GM18868 (cell line): ENCODE measurements around the gene FAM78A.

Experiments
- ATAC-seq: cut with Tn5 transposase; IDR thresholded peaks from one replicate; pipeline ENCODE4 v1.9.1; 2021; ENCODE audit warnings: mild to moderate bottlenecking, moderate library complexity; ENCODE audit not compliant: unreplicated experiment

FAM78A gene

DNA sequence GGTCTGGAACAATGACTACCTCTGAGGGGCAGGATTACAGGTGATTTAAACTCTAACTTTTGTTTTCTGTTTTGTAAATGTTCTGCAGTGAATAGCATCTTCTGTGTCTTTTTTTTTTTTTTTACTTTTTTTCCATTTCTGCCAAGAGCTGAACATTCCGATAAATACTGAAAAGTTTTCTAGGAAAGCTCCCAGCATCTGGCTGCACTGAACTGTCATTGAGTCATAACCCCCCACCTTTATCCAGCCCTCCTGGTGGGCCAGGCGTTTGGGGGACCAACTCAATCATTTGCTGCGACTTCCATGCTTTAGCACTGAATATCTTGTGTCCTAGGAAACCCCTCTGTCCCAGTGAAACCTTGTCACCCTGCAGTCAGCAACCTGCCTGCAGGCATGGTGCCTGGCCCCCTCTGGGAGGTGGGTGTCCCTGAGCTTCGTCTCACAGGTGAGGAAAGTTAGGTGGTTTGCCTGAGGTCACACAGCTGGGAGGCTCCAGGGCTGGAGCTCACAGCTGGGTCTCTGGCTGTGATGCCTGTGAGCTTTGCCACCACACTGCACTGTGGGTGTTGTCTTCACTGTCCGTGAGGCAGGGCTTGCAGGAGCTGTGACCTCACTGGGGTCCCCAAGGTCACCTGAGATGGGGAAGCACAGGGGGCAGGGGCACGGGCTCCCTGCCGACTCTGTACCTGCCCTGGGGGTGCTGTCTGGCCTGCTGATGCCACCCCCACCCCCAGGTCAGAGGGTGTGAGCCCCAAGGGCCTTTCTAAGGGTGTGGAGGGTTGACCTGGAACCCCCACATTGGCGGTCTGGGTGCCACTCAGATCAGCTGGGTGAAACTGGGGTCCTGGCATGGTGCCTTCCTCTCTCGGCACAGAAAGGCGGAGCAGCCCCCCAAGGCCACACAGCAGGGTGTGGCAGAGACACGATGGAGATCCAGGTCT is 27.3 kb upstream of the FAM78A start:
- ATAC-seq: no peak

GRCh38 chr9:131302244-131303075 is 26.1 kb upstream of the FAM78A start:
- ATAC-seq: no peak

DNA sequence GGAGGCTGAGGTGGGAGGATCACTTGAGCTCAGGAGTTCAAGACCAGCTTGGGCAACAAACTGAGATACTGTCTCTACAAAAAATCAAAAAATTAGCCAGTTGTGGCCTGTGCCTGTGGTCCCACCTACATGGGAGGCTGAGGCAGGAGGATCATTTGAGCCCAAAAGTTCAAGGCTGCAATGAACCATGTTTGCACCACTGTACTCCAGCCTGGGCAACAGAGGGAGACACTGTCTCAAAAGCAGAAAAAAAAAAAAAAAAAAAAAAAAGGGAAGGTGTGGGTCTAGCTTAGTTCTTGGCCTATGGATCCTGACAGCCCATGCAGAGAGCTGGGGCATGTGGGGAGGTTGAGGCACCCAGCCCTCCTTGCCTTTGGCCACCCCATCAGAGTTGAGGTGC is 24.1 kb upstream of the FAM78A start:
- ATAC-seq: no peak

DNA sequence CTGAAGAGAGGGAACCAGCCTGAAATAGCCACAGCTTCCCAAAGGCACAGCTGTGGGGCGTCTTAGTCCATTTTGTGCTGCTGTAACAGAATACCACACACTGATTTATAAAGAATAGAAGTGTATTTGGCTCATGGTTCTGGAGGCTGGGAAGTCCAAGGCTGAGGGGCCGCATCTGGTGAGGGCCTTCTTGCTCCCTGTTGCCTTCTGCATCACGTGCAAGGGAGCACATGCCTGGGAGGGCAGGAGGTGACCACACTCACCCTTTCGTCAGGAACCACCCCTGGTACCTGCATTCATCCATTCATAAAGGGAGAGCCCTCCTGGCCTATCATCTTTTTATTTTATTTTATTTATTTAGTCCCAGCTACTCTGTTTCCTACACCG is 23.6 kb upstream of the FAM78A start:
- ATAC-seq: no peak

DNA sequence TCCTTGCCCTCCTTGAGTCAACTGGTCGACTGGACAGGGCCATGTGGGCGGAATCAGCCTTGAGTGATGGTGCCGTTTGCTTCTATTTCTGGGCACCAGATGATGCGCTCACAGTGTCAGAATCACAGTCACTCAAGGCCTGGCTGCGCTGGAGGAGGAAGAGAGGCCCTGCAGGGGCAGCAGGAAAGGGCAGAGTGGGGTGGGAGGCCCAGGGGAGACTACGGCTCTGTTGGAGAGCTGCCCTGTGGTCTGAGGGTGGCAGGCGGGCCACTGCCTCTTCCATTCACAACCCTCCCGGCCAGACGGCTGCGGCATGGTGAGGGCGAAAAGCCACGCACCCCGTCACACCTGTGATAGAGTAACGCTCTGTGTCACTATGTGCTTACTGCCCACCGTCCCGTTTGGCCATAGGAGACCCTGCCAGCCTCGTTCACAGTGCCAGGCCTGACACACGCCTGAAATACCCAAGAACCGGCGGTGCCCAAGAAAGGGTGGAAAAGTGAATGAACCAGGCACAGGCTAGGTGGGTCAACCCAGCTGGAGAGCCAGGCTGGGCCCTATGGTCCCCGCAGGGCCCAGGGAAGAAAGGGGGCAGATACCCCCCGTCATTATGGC is 23.1 kb upstream of the FAM78A start:
- ATAC-seq: no peak

DNA sequence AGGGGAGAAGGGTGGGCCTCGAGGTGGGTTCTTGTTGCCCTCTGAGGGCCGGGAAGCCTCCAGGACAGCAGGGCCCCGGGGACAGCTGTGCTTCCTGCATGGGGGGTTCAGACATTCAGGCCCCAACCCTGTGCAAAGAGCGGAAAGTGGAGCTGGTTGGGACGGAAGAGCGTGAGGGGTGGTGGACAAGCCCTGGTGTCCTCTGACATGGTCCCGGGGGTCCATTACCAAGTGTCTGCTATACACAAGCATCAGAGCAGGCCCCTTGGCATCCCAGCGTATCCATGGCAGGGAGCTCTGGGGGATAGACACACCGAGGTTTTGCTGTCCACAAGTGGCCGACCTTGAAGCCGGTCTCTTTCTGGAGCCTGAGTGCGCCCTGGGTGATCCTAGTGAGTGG is 22.5 kb upstream of the FAM78A start:
- no peak for ATAC-seq

GRCh38 chr9:131298341-131298740 is 22.0 kb upstream of the FAM78A start:
- no peak for ATAC-seq

DNA sequence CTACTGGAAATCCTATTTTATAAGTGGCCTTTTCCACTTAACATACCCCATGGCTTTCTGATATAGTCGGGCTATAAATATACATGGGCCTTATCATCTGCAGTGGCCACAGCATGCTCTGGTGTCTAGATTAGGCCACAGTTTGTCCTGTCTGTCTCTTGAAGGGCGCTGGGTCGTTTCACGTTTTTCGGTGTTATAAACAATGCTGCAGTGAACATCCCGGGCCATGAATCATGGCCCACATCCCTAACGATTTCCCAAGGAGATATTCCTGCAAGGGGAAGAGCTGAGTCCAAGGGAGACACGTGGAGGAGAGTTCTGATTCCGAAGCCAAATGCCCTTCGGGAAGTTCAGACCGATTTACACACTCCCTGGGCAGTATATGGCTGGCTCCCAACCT is 21.6 kb upstream of the FAM78A start:
- ATAC-seq: no peak

- no peak for ATAC-seq
These were observed 20.7 kb upstream of the FAM78A start for GRCh38 chr9:131296906-131297500.

DNA sequence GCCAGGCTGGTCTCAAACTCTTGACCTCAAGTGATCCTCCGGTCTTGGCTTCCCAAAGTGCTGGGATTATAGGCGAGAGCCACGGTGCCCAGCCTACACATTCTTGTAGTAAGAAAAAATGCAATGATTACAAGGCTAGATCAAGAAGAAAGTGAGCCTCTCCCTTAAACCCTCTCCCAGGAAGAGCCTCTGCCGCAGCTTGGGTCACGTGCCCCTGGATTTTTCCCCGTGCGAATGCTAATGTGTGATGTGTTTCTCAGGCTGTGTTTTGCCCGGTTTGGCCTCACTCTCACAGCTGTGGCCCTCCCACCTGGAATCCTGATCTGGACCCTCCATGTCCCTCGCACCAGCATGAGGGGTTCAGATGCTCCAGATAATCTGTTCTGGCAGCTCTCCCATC is 20.1 kb upstream of the FAM78A start:
- ATAC-seq: no peak

DNA sequence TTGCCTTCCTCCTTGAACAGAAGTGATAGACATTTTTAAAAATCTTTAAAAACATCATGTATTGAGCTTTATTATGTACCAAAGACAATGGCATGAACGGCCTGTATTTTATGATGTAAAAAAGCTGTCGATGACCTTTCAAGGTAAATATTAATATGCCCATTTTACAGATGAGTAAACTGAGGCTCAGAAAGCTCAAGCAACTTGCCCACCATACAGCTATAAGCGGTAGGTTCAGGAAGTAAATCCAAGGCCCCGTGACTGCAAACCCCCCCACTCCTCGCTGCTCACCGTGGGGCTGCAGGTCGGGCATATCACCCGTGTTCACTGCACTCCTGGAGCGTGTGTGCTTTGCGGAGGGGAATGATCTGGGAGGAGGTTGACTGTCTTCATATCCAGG is 16.6 kb upstream of the FAM78A start:
- ATAC-seq: no peak

- ATAC-seq: no peak
These were observed 15.5 kb upstream of the FAM78A start for GRCh38 chr9:131291795-131292315.

GRCh38 chr9:131290767-131291370 is 14.6 kb upstream of the FAM78A start:
- no peak for ATAC-seq

- no peak for ATAC-seq
These were observed 13.9 kb upstream of the FAM78A start for GRCh38 chr9:131290036-131290766.

- ATAC-seq: peak; percentile 40
These were observed 13.2 kb upstream of the FAM78A start, which contains the start of gene PLPP7 for GRCh38 chr9:131289301-131290035. Gene PLPP7 (plus strand): TSS chr9:131289723. CDS start chr9:131289998, 275 bp downstream.

- no peak for ATAC-seq
These were observed 11.9 kb upstream of the FAM78A start for GRCh38 chr9:131288217-131288616.

DNA sequence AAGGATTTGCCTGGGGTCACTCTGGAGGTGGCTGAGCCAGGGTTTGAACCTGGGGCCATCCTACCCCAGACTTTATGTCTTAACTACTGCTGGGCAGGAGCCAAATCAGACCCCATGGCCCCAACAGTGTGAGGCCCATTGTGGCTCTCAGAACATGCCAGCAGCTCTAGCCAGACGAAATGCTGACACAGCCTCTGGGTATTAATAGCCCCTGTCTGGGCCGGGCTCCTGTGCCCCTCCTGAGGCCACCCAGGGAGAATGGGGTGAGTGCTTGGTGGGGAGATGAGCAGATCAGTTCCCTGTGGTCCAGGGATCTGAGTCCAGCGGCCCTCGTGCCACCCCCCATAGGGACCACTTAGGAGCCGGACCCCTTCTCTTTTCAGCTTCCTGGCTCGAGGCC is 11.0 kb upstream of the FAM78A start:
- no peak for ATAC-seq

DNA sequence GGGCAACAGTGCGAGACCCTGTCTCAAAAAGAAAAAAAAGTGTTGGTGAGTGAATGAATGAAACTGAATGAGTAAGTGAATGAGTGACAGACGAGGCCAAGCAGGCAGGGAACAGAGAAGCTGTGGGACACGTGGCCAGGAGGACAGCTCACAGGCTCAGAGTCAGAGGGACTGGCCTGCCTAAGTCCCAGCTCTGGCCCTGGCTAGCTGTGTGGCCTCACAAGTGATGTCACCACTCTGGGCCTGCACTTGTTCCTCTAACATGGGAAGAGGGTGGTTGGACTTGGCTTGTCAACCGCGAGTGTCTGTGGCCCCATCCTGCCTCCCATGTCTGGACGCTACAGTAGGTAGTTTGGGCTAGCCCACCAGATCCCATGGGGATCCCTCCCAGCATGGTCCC is 8.5 kb upstream of the FAM78A start:
- no peak for ATAC-seq
